GM18951 (cell line): ENCODE results near the gene POLDIP3.
"Not testable (repeated sequence)": the region's sequence is repeated elsewhere in the genome, so short reads cannot be mapped to it uniquely, and the experiment has no call there.

Source experiments
- POLR2A ChIP-seq: IDR thresholded peaks from 4 replicates; pipeline ENCODE4 v1.6.1; 2011; ENCODE audit warnings: mild to moderate bottlenecking; ENCODE audit not compliant: insufficient read length, insufficient read depth; ENCODE audit errors: extremely low read depth
- in situ Hi-C: fragments of 300-500 bp; cut with MboI; formaldehyde crosslinking; loops from one replicate; pipeline ENCODE4 v1.12.0; 2022; ENCODE audit warnings: low sequenced_read_pairs, mixed read lengths, inconsistent platforms; ENCODE audit not compliant: unreplicated experiment

The POLDIP3 gene

GRCh38 chr22:42553475-42554361 is 61.0 kb downstream of the POLDIP3 start, which contains the start of gene SERHL2:
TSS of gene SERHL2 (plus strand) at chr22:42553956. CDS start at chr22:42554021, 65 bp downstream.
- no peak for TF ChIP-seq POLR2A
- in situ Hi-C loops: no loop called here

GRCh38 chr22:42552294-42552647 is 62.4 kb downstream of the POLDIP3 start:
- in situ Hi-C loops: not testable (repeated sequence)

- in situ Hi-C loops: no loop called here
- no peak for TF ChIP-seq POLR2A
Measured at GRCh38 chr22:42549331-42550060, 65.2 kb downstream of the POLDIP3 start.

- in situ Hi-C loops: no loop called here
- TF ChIP-seq POLR2A: no peak
Measured at GRCh38 chr22:42548597-42549330, 65.9 kb downstream of the POLDIP3 start.

- in situ Hi-C loops: not testable (repeated sequence)
Measured at GRCh38 chr22:42548126-42548525, 66.6 kb downstream of the POLDIP3 start.

- in situ Hi-C loops: no loop called here
- TF ChIP-seq POLR2A: no peak
Measured at GRCh38 chr22:42547562-42547961, 67.1 kb downstream of the POLDIP3 start.

GRCh38 chr22:42544686-42545085 is 70.0 kb downstream of the POLDIP3 start:
- no peak for TF ChIP-seq POLR2A
- in situ Hi-C loops: no loop called here

- in situ Hi-C loops: not testable (repeated sequence)
Measured at GRCh38 chr22:42539236-42539771, 75.4 kb downstream of the POLDIP3 start.

- in situ Hi-C loops: not testable (repeated sequence)
Measured at GRCh38 chr22:42537199-42537831, 77.4 kb downstream of the POLDIP3 start.

GRCh38 chr22:42536634-42537033 is 78.0 kb downstream of the POLDIP3 start:
- in situ Hi-C loops: not testable (repeated sequence)

- TF ChIP-seq POLR2A: no peak
- in situ Hi-C loops: no loop called here
Measured at GRCh38 chr22:42536166-42536565, 78.5 kb downstream of the POLDIP3 start.

- in situ Hi-C loops: not testable (repeated sequence)
Measured at GRCh38 chr22:42535082-42535731, 79.5 kb downstream of the POLDIP3 start.
